ENCODE measurements around the gene SLC7A9. TPM values are rescaled to one million over a fixed set of nuclear protein-coding genes. Genes with fewer than 3 reads are reported as not detected.

Gene SLC7A9
- total RNA-seq, 2 experiments from 2014 or later = not detected

DNA sequence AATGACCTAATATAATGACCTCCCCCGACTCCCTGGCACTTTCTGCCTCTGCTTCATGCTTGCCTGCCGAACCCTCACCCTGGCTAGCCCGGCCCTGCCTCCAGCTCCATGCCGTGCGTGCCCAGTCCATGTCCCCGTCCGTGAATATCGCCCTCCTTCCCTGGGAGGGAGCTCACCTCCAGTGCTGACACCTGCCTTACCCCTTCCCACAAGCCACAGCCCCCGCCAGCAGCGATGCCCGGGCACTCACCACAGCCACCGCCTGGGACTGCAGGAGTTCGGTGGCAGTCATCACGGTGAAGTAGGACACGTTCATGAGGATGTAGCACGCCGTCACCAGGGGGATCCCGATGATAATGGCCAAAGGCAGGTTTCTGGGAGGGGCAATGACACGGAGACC is 10.0 kb downstream of the SLC7A9 start:
- H3K27ac ChIP-seq (ENCODE audit: low read depth, low read length, poor library complexity, severe bottlenecking) = no peak overlapping the region
- no peak overlapping the region for H2AFZ ChIP-seq (ENCODE audit: low read length)
- ChIA-PET CTCF (ENCODE audit: unreplicated experiment) (no interaction called here), POLR2A (no interaction called here)
- H3K9me3 ChIP-seq (ENCODE audit: low read length) = no peaks in the 10 kb centered on the region
- TF ChIP-seq EZH2phosphoT487 (IDR thresholded peaks at IDR 0.05; ENCODE audit: borderline replicate concordance, low read depth, low read length) = no peak
- TF ChIP-seq, protein P1, sequence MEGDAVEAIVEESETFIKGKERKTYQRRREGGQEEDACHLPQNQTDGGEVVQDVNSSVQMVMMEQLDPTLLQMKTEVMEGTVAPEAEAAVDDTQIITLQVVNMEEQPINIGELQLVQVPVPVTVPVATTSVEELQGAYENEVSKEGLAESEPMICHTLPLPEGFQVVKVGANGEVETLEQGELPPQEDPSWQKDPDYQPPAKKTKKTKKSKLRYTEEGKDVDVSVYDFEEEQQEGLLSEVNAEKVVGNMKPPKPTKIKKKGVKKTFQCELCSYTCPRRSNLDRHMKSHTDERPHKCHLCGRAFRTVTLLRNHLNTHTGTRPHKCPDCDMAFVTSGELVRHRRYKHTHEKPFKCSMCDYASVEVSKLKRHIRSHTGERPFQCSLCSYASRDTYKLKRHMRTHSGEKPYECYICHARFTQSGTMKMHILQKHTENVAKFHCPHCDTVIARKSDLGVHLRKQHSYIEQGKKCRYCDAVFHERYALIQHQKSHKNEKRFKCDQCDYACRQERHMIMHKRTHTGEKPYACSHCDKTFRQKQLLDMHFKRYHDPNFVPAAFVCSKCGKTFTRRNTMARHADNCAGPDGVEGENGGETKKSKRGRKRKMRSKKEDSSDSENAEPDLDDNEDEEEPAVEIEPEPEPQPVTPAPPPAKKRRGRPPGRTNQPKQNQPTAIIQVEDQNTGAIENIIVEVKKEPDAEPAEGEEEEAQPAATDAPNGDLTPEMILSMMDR (conservative IDR thresholded peaks at IDR 0.05; ENCODE audit: low read length) = no peak
- no peaks in the 10 kb centered on the region for H3K36me3 ChIP-seq (ENCODE audit: insufficient read depth, low read length)
- BruUV-seq (replicated peaks) = no TSS peak
- H3K4me1 ChIP-seq (ENCODE audit: insufficient read depth, low read length, poor library complexity, severe bottlenecking) = no peaks in the 10 kb centered on the region
- no peak overlapping the region for H3K4me3 ChIP-seq (ENCODE audit: low read depth, low read length, poor library complexity, severe bottlenecking)
- no peaks in the 10 kb centered on the region for H3K9me2 ChIP-seq (ENCODE audit: insufficient read depth, low read length)
- DNase-seq (ENCODE audit: low spot score) = no peak
- H3K4me2 ChIP-seq (ENCODE audit: low read length) = no peak overlapping the region
- H3K79me2 ChIP-seq (ENCODE audit: insufficient read depth, low read depth, low read length) = no peaks in the 10 kb centered on the region
- intact Hi-C loops (cut with micrococcal nuclease; ENCODE audit: unreplicated experiment) = no loop called here
- H4K20me1 ChIP-seq (ENCODE audit: insufficient read depth, low read length) = no peaks in the 10 kb centered on the region

DNA sequence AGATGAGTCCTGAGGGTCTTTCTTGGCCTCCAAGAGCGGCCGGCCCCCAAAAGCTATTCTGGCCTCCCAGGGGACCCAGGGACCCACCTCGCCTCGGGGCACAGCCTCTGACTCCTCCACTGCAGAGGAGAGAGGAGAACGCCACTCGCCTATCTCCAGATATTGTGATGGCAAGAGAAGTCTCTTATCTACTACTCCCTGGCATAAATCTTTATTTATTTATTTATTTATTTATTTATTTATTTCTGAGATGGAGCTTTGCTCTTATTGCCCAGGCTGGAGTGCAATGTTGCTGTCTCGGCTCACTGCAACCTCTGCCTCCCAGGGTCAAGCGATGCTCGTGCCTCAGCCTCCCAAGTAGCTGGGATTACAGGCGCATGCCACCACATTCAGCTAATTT is 11.0 kb downstream of the SLC7A9 start:
- ChIA-PET POLR2A (no interaction called here), CTCF (ENCODE audit: unreplicated experiment) (no interaction called here)
- Histone ChIP-seq H3K36me3 (ENCODE audit: insufficient read depth, low read length) (no peaks in the 10 kb centered on the region), H3K9me2 (ENCODE audit: insufficient read depth, low read length) (no peaks in the 10 kb centered on the region), H4K20me1 (ENCODE audit: insufficient read depth, low read length) (no peaks in the 10 kb centered on the region), H3K27ac (ENCODE audit: low read depth, low read length, poor library complexity, severe bottlenecking) (no peak overlapping the region), H3K4me3 (ENCODE audit: low read depth, low read length, poor library complexity, severe bottlenecking) (no peak overlapping the region), H2AFZ (ENCODE audit: low read length) (no peak overlapping the region), H3K4me1 (ENCODE audit: insufficient read depth, low read length, poor library complexity, severe bottlenecking) (no peaks in the 10 kb centered on the region), H3K79me2 (ENCODE audit: insufficient read depth, low read depth, low read length) (no peaks in the 10 kb centered on the region), H3K4me2 (ENCODE audit: low read length) (no peak overlapping the region), H3K9me3 (ENCODE audit: low read length) (no peaks in the 10 kb centered on the region)
- BruUV-seq (replicated peaks) = no TSS peak
- intact Hi-C loops (cut with micrococcal nuclease; ENCODE audit: unreplicated experiment) = no loop called here
- TF ChIP-seq EZH2phosphoT487 (IDR thresholded peaks at IDR 0.05; ENCODE audit: borderline replicate concordance, low read depth, low read length) = no peak
- TF ChIP-seq, protein P1 (conservative IDR thresholded peaks at IDR 0.05; ENCODE audit: low read length) = no peak
- DNase-seq (ENCODE audit: low spot score) = no peak

DNA sequence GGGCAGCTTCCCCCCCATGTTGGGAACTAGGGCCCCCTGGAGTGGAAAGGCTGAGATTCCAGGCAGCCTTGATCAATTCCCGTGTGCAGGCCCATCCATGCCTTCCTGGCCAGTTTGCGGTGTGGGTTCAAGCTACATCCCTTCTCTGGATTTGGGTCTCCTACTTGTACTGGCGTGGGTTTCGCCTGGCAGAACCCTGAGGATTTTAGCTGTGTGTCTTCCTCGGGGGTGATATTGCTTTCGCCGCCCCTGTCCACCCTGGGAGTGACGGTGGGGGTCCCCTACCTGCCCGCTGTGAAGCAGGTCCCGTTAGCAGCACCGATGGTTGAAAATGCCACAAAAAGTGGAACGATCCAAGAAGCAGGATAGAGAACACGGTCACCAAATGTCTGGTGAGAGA is 11.4 kb downstream of the SLC7A9 start:
- H3K9me2 ChIP-seq (ENCODE audit: insufficient read depth, low read length) = no peaks in the 10 kb centered on the region
- no peaks in the 10 kb centered on the region for H3K4me1 ChIP-seq (ENCODE audit: insufficient read depth, low read length, poor library complexity, severe bottlenecking)
- H3K4me2 ChIP-seq (ENCODE audit: low read length) = no peak overlapping the region
- POLR2A ChIA-PET = no interaction called here
- H3K9me3 ChIP-seq (ENCODE audit: low read length) = no peaks in the 10 kb centered on the region
- H3K4me3 ChIP-seq (ENCODE audit: low read depth, low read length, poor library complexity, severe bottlenecking) = no peak overlapping the region
- no peak for TF ChIP-seq EZH2phosphoT487 (IDR thresholded peaks at IDR 0.05; ENCODE audit: borderline replicate concordance, low read depth, low read length)
- TF ChIP-seq, protein P1 (conservative IDR thresholded peaks at IDR 0.05; ENCODE audit: low read length) = no peak
- H4K20me1 ChIP-seq (ENCODE audit: insufficient read depth, low read length) = no peaks in the 10 kb centered on the region
- BruUV-seq (replicated peaks) = no TSS peak
- H3K27ac ChIP-seq (ENCODE audit: low read depth, low read length, poor library complexity, severe bottlenecking) = no peak overlapping the region
- H2AFZ ChIP-seq (ENCODE audit: low read length) = no peak overlapping the region
- no peaks in the 10 kb centered on the region for H3K36me3 ChIP-seq (ENCODE audit: insufficient read depth, low read length)
- CTCF ChIA-PET (ENCODE audit: unreplicated experiment) = no interaction called here
- no peaks in the 10 kb centered on the region for H3K79me2 ChIP-seq (ENCODE audit: insufficient read depth, low read depth, low read length)
- intact Hi-C loops (cut with micrococcal nuclease; ENCODE audit: unreplicated experiment) = no loop called here
- no peak for DNase-seq (ENCODE audit: low spot score)
